Glomerular endothelial cell (primary cell): Measurements from ENCODE around the gene CYP46A1. TPM values are rescaled to one million over a fixed set of nuclear protein-coding genes. Genes with fewer than 3 reads are reported as not detected.

Source experiments
- DNase-seq: peaks from one replicate; pipeline ENCODE4 v3.0.0-alpha.2; 2011; ENCODE audit warnings: low read depth, low spot score; ENCODE audit errors: extremely low read depth
- total RNA-seq: library from RNA; depleted of rRNA; stranded (reverse); fragments of >200 nt; gene quantifications from 2 replicates; pipeline ENCODE4 v1.2.3, GENCODE V29; 2015

The CYP46A1 gene
- total RNA-seq, 1 donor from 2014 or later = 0.12 TPM

DNA sequence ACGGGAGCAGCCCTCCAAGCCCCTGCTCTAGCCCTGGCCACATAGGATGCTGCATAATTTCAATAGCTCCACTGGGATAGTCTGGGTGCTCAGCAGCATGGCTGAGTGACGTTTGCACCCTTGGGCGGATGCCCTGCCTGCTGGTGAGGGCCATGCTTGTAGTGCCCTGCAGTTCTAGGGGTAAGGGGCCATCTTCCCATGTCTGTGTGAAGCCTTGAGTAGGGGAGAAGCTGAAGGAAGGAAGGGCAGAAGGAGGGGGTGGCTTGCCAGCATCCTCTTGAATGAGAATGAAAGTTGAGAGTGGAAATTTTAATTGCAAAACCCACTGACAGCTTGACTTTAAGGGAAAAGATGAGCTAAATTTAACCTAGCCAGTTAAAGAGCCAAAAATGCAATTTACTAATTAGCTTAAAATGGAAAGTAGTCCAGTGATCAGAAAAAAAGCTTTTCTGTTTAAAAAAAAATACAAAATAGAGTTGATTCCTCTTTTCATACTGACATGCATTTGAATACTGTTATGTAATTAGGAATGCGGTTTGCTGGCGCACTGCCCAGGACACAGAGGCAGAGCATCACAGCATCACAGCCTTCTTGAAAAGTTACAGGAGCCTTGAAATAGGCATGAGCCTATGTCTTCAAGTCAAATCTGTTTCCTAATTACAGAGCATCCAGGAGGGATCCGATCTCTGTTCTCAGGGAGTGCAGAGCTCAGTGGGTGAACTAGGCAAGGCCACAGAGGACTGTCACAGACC is 90.6 kb downstream of the CYP46A1 start:
- no peak for DNase-seq

DNA sequence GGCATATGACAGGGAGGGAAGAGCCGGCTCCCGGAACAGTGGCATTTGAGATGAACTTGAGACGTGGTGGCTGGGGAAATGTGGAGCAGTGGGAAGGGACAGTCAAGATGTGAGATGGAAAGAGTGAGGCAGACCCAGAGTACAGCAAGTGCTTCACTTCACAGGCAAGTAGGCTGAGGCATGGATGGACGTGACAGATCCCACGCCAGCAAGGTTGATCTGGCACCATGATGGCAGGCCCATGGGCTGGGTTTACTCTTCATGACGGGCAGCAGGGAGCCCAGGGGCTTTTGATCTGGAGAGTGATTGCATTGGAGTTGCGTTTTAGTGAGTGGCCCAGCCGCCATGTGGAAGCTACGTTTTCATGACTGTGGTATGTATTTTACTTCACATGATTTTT is 91.3 kb downstream of the CYP46A1 start:
- DNase-seq = no peak

Other genes with a start within 250 kb of the CYP46A1 start
- gene SETD3, start 203.4 kb upstream of the CYP46A1 start, total RNA-seq = 44.8 and 53.9 TPM in 2 replicates
- gene CCNK, start 202.9 kb upstream of the CYP46A1 start, total RNA-seq = 25.5 and 41.1 TPM in 2 replicates
- 9.7 and 18.6 TPM in 2 replicates for gene CCDC85C, start 80.1 kb upstream of the CYP46A1 start, total RNA-seq
- gene HHIPL1, start 39.2 kb upstream of the CYP46A1 start, total RNA-seq = 2.6 and 4.3 TPM in 2 replicates
- gene EML1, start 109.1 kb downstream of the CYP46A1 start, total RNA-seq = 33.7 and 42.0 TPM in 2 replicates